Loucy (cell line): ENCODE results near the gene NOL6.

ENCODE experiments used
- H2AFZ ChIP-seq: fragments of 200-600 bp; sonication (generic); 2 replicates; pipeline ENCODE4 v1.6.0; 2016; ENCODE audit warnings: antibody characterized with exemption, mild to moderate bottlenecking, low read length, moderate library complexity
- H3F3A ChIP-seq: fragments of 200-600 bp; 2 replicates; pipeline ENCODE4 v1.6.0; 2016; ENCODE audit warnings: antibody characterized with exemption, low read depth, mild to moderate bottlenecking
- H3K27me3 ChIP-seq: fragments of 200-600 bp; sonication (generic); 2 replicates; pipeline ENCODE4 v1.6.1; 2014; ENCODE audit warnings: low read length, mild to moderate bottlenecking; ENCODE audit not compliant: insufficient read depth, poor library complexity, severe bottlenecking
- H3K36me3 ChIP-seq: fragments of 200-600 bp; sonication (generic); 2 replicates; pipeline ENCODE4 v1.6.1; 2016; ENCODE audit warnings: low read length; ENCODE audit not compliant: insufficient read depth
- H3K4me1 ChIP-seq: fragments of 200-600 bp; sonication (generic); 2 replicates; pipeline ENCODE4 v1.5.1; 2014; ENCODE audit warnings: low read length, mild to moderate bottlenecking; ENCODE audit not compliant: insufficient read depth, poor library complexity, severe bottlenecking
- H3K4me2 ChIP-seq: fragments of 200-600 bp; sonication (generic); 2 replicates; pipeline ENCODE4 v1.6.0; 2014; ENCODE audit warnings: antibody characterized with exemption, low read length, low read depth, mild to moderate bottlenecking; ENCODE audit not compliant: poor library complexity, severe bottlenecking
- H3K4me3 ChIP-seq: fragments of 200-600 bp; sonication (generic); 2 replicates; pipeline ENCODE4 v1.5.1; 2014; ENCODE audit warnings: low read length, mild to moderate bottlenecking, mixed read lengths; ENCODE audit not compliant: poor library complexity, severe bottlenecking
- H3K79me2 ChIP-seq: fragments of 200-600 bp; sonication (generic); 2 replicates; pipeline ENCODE4 v1.6.1; 2014; ENCODE audit warnings: low read length; ENCODE audit not compliant: insufficient read depth
- H3K9ac ChIP-seq: fragments of 200-600 bp; sonication (generic); 2 replicates; pipeline ENCODE4 v1.6.0; 2014; ENCODE audit warnings: mild to moderate bottlenecking, low read depth, low read length, moderate library complexity; ENCODE audit not compliant: poor library complexity, severe bottlenecking
- H3K9me2 ChIP-seq: fragments of 200-600 bp; sonication (generic); replicated peaks from 2 replicates; pipeline ENCODE4 v1.6.1; 2016; ENCODE audit warnings: low read depth, low read length, mixed read lengths
- H3K9me3 ChIP-seq: fragments of 200-600 bp; sonication (generic); 2 replicates; pipeline ENCODE4 v1.6.1; 2014; ENCODE audit warnings: mild to moderate bottlenecking, antibody characterized with exemption, low read length, low read depth; ENCODE audit not compliant: insufficient read depth
- H4K20me1 ChIP-seq: fragments of 200-600 bp; sonication (generic); 2 replicates; pipeline ENCODE4 v1.6.0; 2014; ENCODE audit warnings: antibody characterized with exemption, low read length, mild to moderate bottlenecking; ENCODE audit not compliant: insufficient read depth, poor library complexity, severe bottlenecking
- CTCF ChIP-seq: fragments of 200-600 bp; sonication (generic); conservative IDR thresholded peaks from 2 replicates; pipeline ENCODE4 v1.5.1; 2014; ENCODE audit warnings: mild to moderate bottlenecking, antibody characterized with exemption, low read length
- EZH2phosphoT487 ChIP-seq: fragments of 200-600 bp; IDR thresholded peaks from 2 replicates; pipeline ENCODE4 v1.6.1; 2018; ENCODE audit warnings: antibody characterized with exemption, mild to moderate bottlenecking, moderate library complexity, borderline replicate concordance

The NOL6 gene

GRCh38 chr9:33464045-33464636, 9.6 kb downstream of the NOL6 start:
- peaks cover 77% of the 10 kb centered on the region; the same call in 1 of the 2 replicates for H3K36me3 ChIP-seq
- H3K9ac ChIP-seq = no peak overlapping the region
- no peaks in the 10 kb centered on the region for H3K27me3 ChIP-seq
- H3K4me1 ChIP-seq = no peaks in the 10 kb centered on the region
- no peaks in the 10 kb centered on the region for H4K20me1 ChIP-seq
- H3K79me2 ChIP-seq = no peaks in the 10 kb centered on the region
- TF ChIP-seq CTCF (no peak), EZH2phosphoT487 (no peak)
- no peaks in the 10 kb centered on the region for H3K9me3 ChIP-seq
- no peak overlapping the region for H3K4me3 ChIP-seq
- no peak overlapping the region for H2AFZ ChIP-seq
- H3F3A ChIP-seq = no peaks in the 10 kb centered on the region
- no peaks in the 10 kb centered on the region for H3K9me2 ChIP-seq
- H3K4me2 ChIP-seq = no peak overlapping the region

GRCh38 chr9:33463151-33463550, 10.6 kb downstream of the NOL6 start:
- Histone ChIP-seq H3K9me2 (no peaks in the 10 kb centered on the region), H3K4me1 (no peaks in the 10 kb centered on the region), H3K4me3 (no peak overlapping the region), H3F3A (no peaks in the 10 kb centered on the region), H3K79me2 (no peaks in the 10 kb centered on the region), H4K20me1 (no peaks in the 10 kb centered on the region), H3K36me3 (peaks cover 67% of the 10 kb centered on the region; the same call in 1 of the 2 replicates), H3K4me2 (no peak overlapping the region), H3K27me3 (no peaks in the 10 kb centered on the region), H3K9me3 (no peaks in the 10 kb centered on the region), H2AFZ (no peak overlapping the region), H3K9ac (no peak overlapping the region)
- TF ChIP-seq EZH2phosphoT487 (no peak), CTCF (no peak)

DNA sequence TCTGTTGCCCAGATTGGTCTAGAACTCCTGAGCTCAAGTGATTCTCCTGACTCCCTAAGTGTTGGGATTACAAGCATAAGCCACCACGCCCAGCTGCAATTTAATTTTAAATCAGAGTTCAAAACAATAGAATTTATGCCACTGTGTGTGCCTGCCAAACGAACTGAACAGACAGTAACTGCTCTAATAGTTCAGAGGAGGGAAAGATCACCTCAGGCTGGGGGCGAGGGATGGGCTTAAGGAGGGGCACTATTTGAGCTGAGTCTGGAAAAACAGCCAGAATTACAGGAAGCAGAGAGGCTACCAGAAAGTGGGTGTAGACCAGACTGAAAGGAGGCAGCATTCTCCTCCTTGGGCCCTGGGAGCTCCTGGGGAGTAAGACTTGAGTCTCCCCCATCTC, 12.2 kb downstream of the NOL6 start:
- no peaks in the 10 kb centered on the region for H3K79me2 ChIP-seq
- no peak overlapping the region for H2AFZ ChIP-seq
- H3K36me3 ChIP-seq = peaks cover 52% of the 10 kb centered on the region; the same call in 1 of the 2 replicates
- no peaks in the 10 kb centered on the region for H3F3A ChIP-seq
- no peaks in the 10 kb centered on the region for H4K20me1 ChIP-seq
- TF ChIP-seq EZH2phosphoT487 (no peak), CTCF (no peak)
- no peaks in the 10 kb centered on the region for H3K9me2 ChIP-seq
- H3K4me3 ChIP-seq = no peak overlapping the region
- H3K9me3 ChIP-seq = no peaks in the 10 kb centered on the region
- no peak overlapping the region for H3K9ac ChIP-seq
- H3K4me1 ChIP-seq = no peaks in the 10 kb centered on the region
- no peak overlapping the region for H3K4me2 ChIP-seq
- no peaks in the 10 kb centered on the region for H3K27me3 ChIP-seq
